ENCODE measurements around the gene CNTNAP3B.
"Not testable (repeated sequence)": the region's sequence is repeated elsewhere in the genome, so short reads cannot be mapped to it uniquely, and the experiment has no call there.

The CNTNAP3B gene

GRCh38 chr9:42129073-42129729 lies at the start of gene CNTNAP3B:
TSS of gene CNTNAP3B (minus strand) at chr9:42129426. CDS start at chr9:42129094, 332 bp downstream.
- not testable (repeated sequence) for H3K4me3 ChIP-seq (ENCODE audit: low read depth, low read length)

- H3K4me3 ChIP-seq (ENCODE audit: low read depth, low read length): not testable (repeated sequence)
Measured at GRCh38 chr9:42160299-42160698, 31.1 kb upstream of the CNTNAP3B start.

GRCh38 chr9:42127056-42127841 lies 2.0 kb downstream of the CNTNAP3B start:
- H3K4me3 ChIP-seq (ENCODE audit: low read depth, low read length): not testable (repeated sequence)

GRCh38 chr9:42121007-42121406 lies 8.2 kb downstream of the CNTNAP3B start:
- not testable (repeated sequence) for H3K4me3 ChIP-seq (ENCODE audit: low read depth, low read length)

GRCh38 chr9:42095929-42096328 lies 33.3 kb downstream of the CNTNAP3B start:
- not testable (repeated sequence) for H3K4me3 ChIP-seq (ENCODE audit: low read depth, low read length)

GRCh38 chr9:42084559-42084952 lies 44.7 kb downstream of the CNTNAP3B start:
- H3K4me3 ChIP-seq (ENCODE audit: low read depth, low read length): not testable (repeated sequence)

GRCh38 chr9:42083877-42084558 lies 45.2 kb downstream of the CNTNAP3B start:
- H3K4me3 ChIP-seq (ENCODE audit: low read depth, low read length): not testable (repeated sequence)

GRCh38 chr9:42080376-42080775 lies 48.9 kb downstream of the CNTNAP3B start:
- H3K4me3 ChIP-seq (ENCODE audit: low read depth, low read length): not testable (repeated sequence)

- not testable (repeated sequence) for H3K4me3 ChIP-seq (ENCODE audit: low read depth, low read length)
Measured at GRCh38 chr9:42074868-42075267, 54.4 kb downstream of the CNTNAP3B start.

- not testable (repeated sequence) for H3K4me3 ChIP-seq (ENCODE audit: low read depth, low read length)
Measured at GRCh38 chr9:42071026-42071425, 58.2 kb downstream of the CNTNAP3B start.

- H3K4me3 ChIP-seq (ENCODE audit: low read depth, low read length): not testable (repeated sequence)
Measured at GRCh38 chr9:42070035-42070799, 59.0 kb downstream of the CNTNAP3B start.

- not testable (repeated sequence) for H3K4me3 ChIP-seq (ENCODE audit: low read depth, low read length)
Measured at GRCh38 chr9:42053874-42054273, 75.4 kb downstream of the CNTNAP3B start.

- not testable (repeated sequence) for H3K4me3 ChIP-seq (ENCODE audit: low read depth, low read length)
Measured at GRCh38 chr9:42050701-42051100, 78.5 kb downstream of the CNTNAP3B start.

- H3K4me3 ChIP-seq (ENCODE audit: low read depth, low read length): not testable (repeated sequence)
Measured at GRCh38 chr9:42044422-42045010, 84.7 kb downstream of the CNTNAP3B start.

- not testable (repeated sequence) for H3K4me3 ChIP-seq (ENCODE audit: low read depth, low read length)
Measured at GRCh38 chr9:42033541-42033940, 95.7 kb downstream of the CNTNAP3B start.

GRCh38 chr9:42020639-42021038 lies 108.6 kb downstream of the CNTNAP3B start:
- not testable (repeated sequence) for H3K4me3 ChIP-seq (ENCODE audit: low read depth, low read length)

- H3K4me3 ChIP-seq (ENCODE audit: low read depth, low read length): not testable (repeated sequence)
Measured at GRCh38 chr9:42018220-42018922, 110.9 kb downstream of the CNTNAP3B start.

GRCh38 chr9:42014317-42014716 lies 114.9 kb downstream of the CNTNAP3B start:
- H3K4me3 ChIP-seq (ENCODE audit: low read depth, low read length): not testable (repeated sequence)

GRCh38 chr9:41991607-41992006 lies 137.6 kb downstream of the CNTNAP3B start:
- H3K4me3 ChIP-seq (ENCODE audit: low read depth, low read length): not testable (repeated sequence)

- H3K4me3 ChIP-seq (ENCODE audit: low read depth, low read length): not testable (repeated sequence)
Measured at GRCh38 chr9:41980271-41980670, 149.0 kb downstream of the CNTNAP3B start.
